IMR-90 (cell line): ENCODE measurements around the gene SEC31B. TPM values are rescaled to one million over a fixed set of nuclear protein-coding genes. Genes with fewer than 3 reads are reported as not detected.

Source experiments
- ATAC-seq: fragments of 200-7000 bp; cut with Tn5 transposase; 2 replicates; pipeline ENCODE4 v1.9.1; 2020; ENCODE audit warnings: low read depth, mild to moderate bottlenecking, moderate library complexity
- BruUV-seq: library from RNA; stranded (reverse); fragments of 400-500 nt; replicated peaks from 2 replicates; lab custom pipeline; 2021; lab: Mats Ljungman, UMichigan
- CTCF ChIA-PET: fragments of 300-600 bp; formaldehyde crosslinking; extraction: SDS; loops from one replicate; lab custom pipeline; 2021; ENCODE audit warnings: antibody characterized with exemption; lab: Yijun Ruan, JAX
- POLR2A ChIA-PET: fragments of 300-600 bp; sonication (Branson Sonifier 250); formaldehyde crosslinking; loops from one replicate; lab custom pipeline; 2022; ENCODE audit warnings: antibody characterized with exemption; ENCODE audit not compliant: unreplicated experiment; lab: Charles Lee
- DNase-seq: peaks from one replicate; pipeline ENCODE4 v3.0.0; 2013
- H2AFZ ChIP-seq: replicated peaks from 2 replicates; pipeline ENCODE3; 2013; ENCODE audit warnings: low read length, mild to moderate bottlenecking; ENCODE audit not compliant: poor library complexity
- H2AK5ac ChIP-seq: 2 replicates; pipeline ENCODE4 v1.6.1; 2013; ENCODE audit warnings: low read depth, low read length, inconsistent platforms
- H2AK9ac ChIP-seq: replicated peaks from 2 replicates; pipeline ENCODE3; 2013; ENCODE audit warnings: mild to moderate bottlenecking, low read depth, low read length, moderate library complexity; ENCODE audit not compliant: poor library complexity
- H2BK120ac ChIP-seq: 2 replicates; pipeline ENCODE4 v1.6.1; 2013; ENCODE audit warnings: low read depth, low read length, inconsistent platforms
- H2BK15ac ChIP-seq: 3 replicates; pipeline ENCODE4 v1.6.1; 2013; ENCODE audit warnings: low read depth, low read length, inconsistent platforms
- H2BK20ac ChIP-seq: 2 replicates; pipeline ENCODE4 v1.6.1; 2013; ENCODE audit warnings: low read depth, mild to moderate bottlenecking, inconsistent platforms, low read length, moderate library complexity
- H2BK5ac ChIP-seq: 2 replicates; pipeline ENCODE4 v1.6.1; 2013; ENCODE audit warnings: mild to moderate bottlenecking, low read depth, low read length, inconsistent platforms; ENCODE audit not compliant: poor library complexity, severe bottlenecking
- H3K14ac ChIP-seq: replicated peaks from 2 replicates; pipeline ENCODE4 v1.6.1; 2013; ENCODE audit warnings: low read depth, low read length, inconsistent platforms
- H3K18ac ChIP-seq: 2 replicates; pipeline ENCODE4 v1.6.1; 2013; ENCODE audit warnings: low read depth, low read length, control low read depth
- H3K23ac ChIP-seq: 2 replicates; pipeline ENCODE4 v1.6.1; 2013; ENCODE audit warnings: low read depth, low read length, inconsistent platforms
- H3K27ac ChIP-seq: 2 replicates; pipeline ENCODE4 v1.5.1; 2013; ENCODE audit warnings: mild to moderate bottlenecking, control low read depth, low read length; ENCODE audit not compliant: insufficient read depth
- H3K27me3 ChIP-seq: 2 replicates; pipeline ENCODE4 v1.6.1; 2013; ENCODE audit warnings: low read length; ENCODE audit not compliant: control insufficient read depth, insufficient read depth
- H3K36me3 ChIP-seq: 2 replicates; pipeline ENCODE4 v1.6.1; 2013; ENCODE audit warnings: low read length, mixed read lengths; ENCODE audit not compliant: control insufficient read depth, insufficient read depth
- H3K4ac ChIP-seq: 2 replicates; pipeline ENCODE4 v1.6.1; 2013; ENCODE audit warnings: low read depth, low read length, inconsistent platforms
- H3K4me1 ChIP-seq: 2 replicates; pipeline ENCODE4 v1.6.1; 2013; ENCODE audit warnings: low read length, mixed read lengths; ENCODE audit not compliant: control insufficient read depth, insufficient read depth
- H3K4me2 ChIP-seq: 2 replicates; pipeline ENCODE4 v1.6.1; 2013; ENCODE audit warnings: low read depth, mild to moderate bottlenecking, control low read depth, low read length, moderate library complexity
- H3K4me3 ChIP-seq: 2 replicates; pipeline ENCODE4 v1.5.1; 2013; ENCODE audit warnings: low read depth, mild to moderate bottlenecking, control low read depth, low read length, moderate library complexity; ENCODE audit not compliant: insufficient read depth
- H3K56ac ChIP-seq: 2 replicates; pipeline ENCODE4 v1.6.1; 2013; ENCODE audit warnings: low read length, inconsistent platforms; ENCODE audit not compliant: insufficient read depth; ENCODE audit errors: extremely low read depth
- H3K79me1 ChIP-seq, 2 experiments: 2 replicates each; pipeline ENCODE4 v1.6.1; 2013; ENCODE audit warnings: low read length in 2 of 2, inconsistent platforms in 1 of 2, low read depth in 1 of 2
- H3K9ac ChIP-seq: 2 replicates; pipeline ENCODE4 v1.6.1; 2013; ENCODE audit warnings: low read depth, low read length, control low read depth
- H3K9me1 ChIP-seq: 2 replicates; pipeline ENCODE4 v1.6.1; 2013; ENCODE audit warnings: low read length, inconsistent platforms; ENCODE audit not compliant: insufficient read depth
- H3K9me3 ChIP-seq: 2 replicates; pipeline ENCODE4 v1.6.1; 2013; ENCODE audit warnings: low read length; ENCODE audit not compliant: control insufficient read depth, insufficient read depth
- H4K20me1 ChIP-seq: 2 replicates; pipeline ENCODE4 v1.6.1; 2013; ENCODE audit warnings: low read length, inconsistent platforms; ENCODE audit not compliant: insufficient read depth
- H4K5ac ChIP-seq: 2 replicates; pipeline ENCODE4 v1.6.1; 2013; ENCODE audit warnings: mild to moderate bottlenecking, low read depth, low read length, control low read depth
- H4K8ac ChIP-seq, 2 experiments: 2 replicates each; pipeline ENCODE4 v1.6.1; 2013; ENCODE audit warnings: low read depth in 2 of 2, low read length in 2 of 2, control low read depth in 1 of 2, inconsistent platforms in 1 of 2
- H4K91ac ChIP-seq: 2 replicates; pipeline ENCODE4 v1.6.1; 2013; ENCODE audit warnings: low read depth, low read length, inconsistent platforms; ENCODE audit not compliant: insufficient read depth
- BHLHE40 ChIP-seq: fragments of 150-350 bp; IDR thresholded peaks from 2 replicates; pipeline ENCODE4 v1.6.1; 2016; ENCODE audit warnings: mild to moderate bottlenecking, low read depth, low read length
- CEBPB ChIP-seq: IDR thresholded peaks from 2 replicates; pipeline ENCODE4 v1.6.1; 2012; ENCODE audit warnings: low read depth, low read length, improper control_type of control experiment
- CHD1 ChIP-seq: IDR thresholded peaks from 2 replicates; pipeline ENCODE4 v1.6.1; 2012; ENCODE audit warnings: low read depth, low read length, improper control_type of control experiment
- CTCF ChIP-seq: conservative IDR thresholded peaks from 2 replicates; pipeline ENCODE4 v1.5.1; 2012; ENCODE audit warnings: mild to moderate bottlenecking, low read depth, low read length, improper control_type of control experiment
- ELK1 ChIP-seq: fragments of 150-350 bp; IDR thresholded peaks from 2 replicates; pipeline ENCODE4 v1.6.1; 2016; ENCODE audit warnings: low read depth, mild to moderate bottlenecking, low read length, moderate library complexity, borderline replicate concordance
- FOS ChIP-seq: fragments of 150-350 bp; IDR thresholded peaks from 2 replicates; pipeline ENCODE4 v1.6.1; 2016; ENCODE audit warnings: low read depth, low read length
- MAFK ChIP-seq: IDR thresholded peaks from 2 replicates; pipeline ENCODE4 v1.6.1; 2012; ENCODE audit warnings: low read depth, low read length, improper control_type of control experiment
- MAZ ChIP-seq: IDR thresholded peaks from 2 replicates; pipeline ENCODE4 v1.6.1; 2012; ENCODE audit warnings: low read depth, mild to moderate bottlenecking, low read length, improper control_type of control experiment, moderate library complexity, borderline replicate concordance
- MXI1 ChIP-seq: IDR thresholded peaks from 2 replicates; pipeline ENCODE4 v1.6.1; 2012; ENCODE audit warnings: low read depth, mild to moderate bottlenecking, low read length, moderate library complexity, borderline replicate concordance
- NFE2L2 ChIP-seq: fragments of 150-350 bp; IDR thresholded peaks from 2 replicates; pipeline ENCODE4 v1.6.1; 2016; ENCODE audit warnings: low read depth, mild to moderate bottlenecking, low read length
- POLR2A ChIP-seq: IDR thresholded peaks from 2 replicates; pipeline ENCODE4 v1.6.1; 2012; ENCODE audit warnings: mild to moderate bottlenecking, low read depth, low read length
- RAD21 ChIP-seq: IDR thresholded peaks from 2 replicates; pipeline ENCODE4 v1.6.1; 2012; ENCODE audit warnings: low read length, improper control_type of control experiment
- RCOR1 ChIP-seq: IDR thresholded peaks from 2 replicates; pipeline ENCODE4 v1.6.1; 2012; ENCODE audit warnings: mild to moderate bottlenecking, low read length, improper control_type of control experiment; ENCODE audit not compliant: insufficient replicate concordance
- RFX5 ChIP-seq: IDR thresholded peaks from 2 replicates; pipeline ENCODE4 v1.8.0; 2012; ENCODE audit warnings: low read depth, mild to moderate bottlenecking, low read length, moderate library complexity
- SMC3 ChIP-seq: fragments of 150-350 bp; IDR thresholded peaks from 2 replicates; pipeline ENCODE4 v1.6.1; 2016; ENCODE audit warnings: low read depth, mild to moderate bottlenecking, antibody characterized with exemption, low read length, moderate library complexity
- USF2 ChIP-seq: fragments of 150-350 bp; IDR thresholded peaks from 2 replicates; pipeline ENCODE4 v1.6.1; 2017; ENCODE audit warnings: mild to moderate bottlenecking, antibody characterized with exemption, low read length, low read depth
- WGBS, 2 experiments: methylation state at CpG; one replicate each; pipeline versions ENCODE4 v1.1.5 to v1.1.7; 2013; ENCODE audit warnings: missing lambda C conversion rate in 2 of 2; ENCODE audit not compliant: insufficient read length in 1 of 2; ENCODE audit errors: extremely low coverage in 2 of 2; 5-methylcytosine and 5-hydroxymethylcytosine counted together
- dilution Hi-C: fragments of 300-500 bp; cut with HindIII; formaldehyde crosslinking; loops from one replicate; pipeline ENCODE4 v1.14.3; 2018; ENCODE audit warnings: low sequenced_read_pairs; ENCODE audit not compliant: unreplicated experiment
- in situ Hi-C: fragments of 300-500 bp; cut with MboI; formaldehyde crosslinking; loops from 3 replicates; pipeline ENCODE4 v1.14.3; 2019; ENCODE audit warnings: low sequenced_read_pairs, inconsistent platforms, mixed read lengths
- intact Hi-C: fragments of 100-400 bp; cut with micrococcal nuclease; formaldehyde crosslinking; loops from 2 replicates; pipeline ENCODE4 v1.10.0; 2022
- polyA plus RNA-seq, 3 experiments: library from polyadenylated mRNA; depleted of rRNA; stranded (reverse); fragments of >200 nt; gene quantifications; 2 replicates each; pipeline ENCODE4 v1.2.3, GENCODE V29; 2012; ENCODE audit warnings: low replicate concordance in 1 of 3
- total RNA-seq: library from RNA; depleted of rRNA; stranded (reverse); fragments of >200 nt; gene quantifications from 2 replicates; pipeline ENCODE4 v1.2.3, GENCODE V29; 2012

SEC31B gene
- total and polyA plus RNA-seq, 2 of the 4 experiments (the other 2 are of a cell fraction): 1.3 to 8.1 TPM

- no TSS peak for BruUV-seq
- Histone ChIP-seq H3K4me3 (no peak overlapping the region), H2BK15ac (no peak overlapping the region), H3K56ac (no peak overlapping the region), H3K23ac (no peak overlapping the region), H3K9me3 (no peaks in the 10 kb centered on the region), H3K27ac (no peak overlapping the region), H3K4me2 (no peak overlapping the region), H4K8ac (no peak overlapping the region), H2AK5ac (no peak overlapping the region), H3K14ac (no peak overlapping the region), H3K4me1 (peaks cover 1% of the 10 kb centered on the region; the same call in 1 of the 2 replicates), H3K18ac (no peak overlapping the region), H4K91ac (no peak overlapping the region), H2AK9ac (no peak overlapping the region), H3K79me1 (no peaks in the 10 kb centered on the region), H3K9ac (no peak overlapping the region), H2BK20ac (no peak overlapping the region), H4K5ac (no peak overlapping the region), H4K20me1 (no peaks in the 10 kb centered on the region), H3K9me1 (0 out of 2 replicates have a peak, but pooled peaks cover 2% of the 10 kb centered on the region), H3K27me3 (no peaks in the 10 kb centered on the region), H2BK5ac (no peak overlapping the region), H3K36me3 (peaks cover 17% of the 10 kb centered on the region), H2AFZ (no peak overlapping the region), H2BK120ac (no peak overlapping the region), H3K4ac (no peak overlapping the region)
- intact Hi-C loops (no loop called here), dilution Hi-C loops (no loop called here), in situ Hi-C loops (no loop called here)
- CTCF ChIA-PET: interaction anchor here (2.7 kb wide), 1 partner anchor 16 kb away, joined by 15 read pairs; no protein-coding TSS in a partner anchor
- WGBS, 2 experiments: 100% methylated on average over 4 of the region's 4 CpGs; no CpG with 5 or more reads in 1 of the 2 experiments
- POLR2A ChIA-PET: no interaction called here
- TF ChIP-seq RAD21 (no peak), CEBPB (no peak), SMC3 (no peak), FOS (no peak), CTCF (no peak), ELK1 (no peak), USF2 (no peak), RCOR1 (no peak), MXI1 (no peak), MAFK (no peak), RFX5 (no peak), CHD1 (no peak), NFE2L2 (no peak), POLR2A (no peak), MAZ (no peak), BHLHE40 (no peak)
- DNase-seq: no peak
- ATAC-seq: no peak
Observed at GRCh38 chr10:100498059-100498458, 21.6 kb downstream of the SEC31B start.
